Measurements from ENCODE around the gene PARVG. TPM values are rescaled to one million over a fixed set of nuclear protein-coding genes. Genes with fewer than 3 reads are reported as not detected.

The PARVG gene
- total RNA-seq, 1 experiment from 2014 or later, result 0.23 TPM

- no peak for TF ChIP-seq CTCF (IDR thresholded peaks at IDR 0.05; ENCODE audit: unreplicated experiment)
- H3K36me3 Mint-ChIP-seq (ENCODE audit: insufficient read depth, unreplicated experiment), result no peaks in the 10 kb centered on the region
- intact Hi-C loops (cut with micrococcal nuclease), result no loop called here
- no peak overlapping the region for H3K4me3 Mint-ChIP-seq (ENCODE audit: unreplicated experiment)
- DNase-seq (ENCODE audit: unreplicated experiment), result no peak
- CTCF ChIA-PET, result no interaction called here
- H3K27me3 Mint-ChIP-seq (ENCODE audit: insufficient read depth, unreplicated experiment), result peaks cover 64% of the 10 kb centered on the region
- H3K4me1 Mint-ChIP-seq (ENCODE audit: insufficient read depth, unreplicated experiment), result peaks cover 24% of the 10 kb centered on the region
- H3K27ac Mint-ChIP-seq (ENCODE audit: low read depth, unreplicated experiment), result no peak overlapping the region
- H3K9me3 Mint-ChIP-seq (ENCODE audit: unreplicated experiment), result no peaks in the 10 kb centered on the region
- BruUV-seq (replicated peaks), result no TSS peak
- POLR2A ChIA-PET, result no interaction called here
Measured at GRCh38 chr22:44196731-44197131, 16.0 kb downstream of the PARVG start.

- Mint-ChIP-seq H3K36me3 (ENCODE audit: insufficient read depth, unreplicated experiment) (no peaks in the 10 kb centered on the region), H3K27me3 (ENCODE audit: insufficient read depth, unreplicated experiment) (peaks cover 70% of the 10 kb centered on the region), H3K27ac (ENCODE audit: low read depth, unreplicated experiment) (no peak overlapping the region), H3K4me3 (ENCODE audit: unreplicated experiment) (no peak overlapping the region), H3K4me1 (ENCODE audit: insufficient read depth, unreplicated experiment) (peaks cover 24% of the 10 kb centered on the region), H3K9me3 (ENCODE audit: unreplicated experiment) (no peaks in the 10 kb centered on the region)
- BruUV-seq (replicated peaks), result no TSS peak
- no peak for TF ChIP-seq CTCF (IDR thresholded peaks at IDR 0.05; ENCODE audit: unreplicated experiment)
- DNase-seq (ENCODE audit: unreplicated experiment), result no peak
- CTCF ChIA-PET, result no interaction called here
- intact Hi-C loops (cut with micrococcal nuclease), result no loop called here
- POLR2A ChIA-PET, result no interaction called here
Measured at GRCh38 chr22:44197271-44197670, 16.5 kb downstream of the PARVG start.

- Mint-ChIP-seq H3K27me3 (ENCODE audit: insufficient read depth, unreplicated experiment) (peaks cover 83% of the 10 kb centered on the region), H3K27ac (ENCODE audit: low read depth, unreplicated experiment) (no peak overlapping the region), H3K4me3 (ENCODE audit: unreplicated experiment) (no peak overlapping the region), H3K4me1 (ENCODE audit: insufficient read depth, unreplicated experiment) (peaks cover 7% of the 10 kb centered on the region), H3K9me3 (ENCODE audit: unreplicated experiment) (no peaks in the 10 kb centered on the region), H3K36me3 (ENCODE audit: insufficient read depth, unreplicated experiment) (no peaks in the 10 kb centered on the region)
- intact Hi-C loops (cut with micrococcal nuclease), result no loop called here
- no TSS peak for BruUV-seq (replicated peaks)
- POLR2A ChIA-PET, result interaction anchor here (0.7 kb wide), 1 partner anchor 321 kb away, joined by 4 read pairs; no protein-coding TSS in a partner anchor
- CTCF ChIA-PET, result no interaction called here
- TF ChIP-seq CTCF (IDR thresholded peaks at IDR 0.05; ENCODE audit: unreplicated experiment), result no peak
- DNase-seq (ENCODE audit: unreplicated experiment), result no peak
Measured at GRCh38 chr22:44199164-44199563, 18.4 kb downstream of the PARVG start.

- intact Hi-C loops (cut with micrococcal nuclease), result no loop called here
- ChIA-PET POLR2A (no interaction called here), CTCF (no interaction called here)
- H3K27me3 Mint-ChIP-seq (ENCODE audit: insufficient read depth, unreplicated experiment), result peaks cover 81% of the 10 kb centered on the region
- no peak overlapping the region for H3K4me3 Mint-ChIP-seq (ENCODE audit: unreplicated experiment)
- H3K4me1 Mint-ChIP-seq (ENCODE audit: insufficient read depth, unreplicated experiment), result peaks cover under 1% of the 10 kb centered on the region
- no peaks in the 10 kb centered on the region for H3K9me3 Mint-ChIP-seq (ENCODE audit: unreplicated experiment)
- TF ChIP-seq CTCF (IDR thresholded peaks at IDR 0.05; ENCODE audit: unreplicated experiment), result no peak
- no peaks in the 10 kb centered on the region for H3K36me3 Mint-ChIP-seq (ENCODE audit: insufficient read depth, unreplicated experiment)
- DNase-seq (ENCODE audit: unreplicated experiment), result no peak
- BruUV-seq (replicated peaks), result no TSS peak
- H3K27ac Mint-ChIP-seq (ENCODE audit: low read depth, unreplicated experiment), result no peak overlapping the region
Measured at GRCh38 chr22:44199866-44200265, 19.1 kb downstream of the PARVG start.

Data from MCF 10A (cell line).